Uterus (tissue), 4 donors: Measurements from ENCODE around the gene PRM3. TPM values are rescaled to one million over a fixed set of nuclear protein-coding genes. Genes with fewer than 3 reads are reported as not detected.

Experiments used
- DNase-seq, 2 donors: peaks; one replicate each; pipeline ENCODE4 v3.0.0-alpha.2; 2019 to 2020
- H3K27ac ChIP-seq, 2 donors: fragments of 200-600 bp; sonication (generic); 1 replicate in 1 of 2; 2 replicates in 1 of 2; pipeline ENCODE4 v1.5.1; 2016 to 2018
- H3K27me3 ChIP-seq, 2 donors: fragments of 200-600 bp; sonication (generic); one replicate each; pipeline ENCODE4 v1.5.1; 2018 to 2019; ENCODE audit warnings: control low read depth in 1 of 2
- H3K36me3 ChIP-seq, 2 donors: fragments of 200-600 bp; sonication (generic); one replicate each; pipeline ENCODE4 v1.5.1; 2019; ENCODE audit warnings: control low read depth in 1 of 2
- H3K4me1 ChIP-seq, 2 donors: fragments of 200-600 bp; sonication (generic); one replicate each; pipeline ENCODE4 v1.5.1; 2018 to 2019; ENCODE audit warnings: control low read depth in 1 of 2
- H3K4me3 ChIP-seq, 2 donors: fragments of 200-600 bp; sonication (generic); 1 replicate in 1 of 2; 2 replicates in 1 of 2; pipeline ENCODE4 v1.5.1; 2018 to 2019; ENCODE audit warnings: mild to moderate bottlenecking in 1 of 2
- H3K9me3 ChIP-seq, 2 donors: fragments of 200-600 bp; sonication (generic); one replicate each; pipeline ENCODE4 v1.5.1; 2019; ENCODE audit warnings: control low read depth in 1 of 2
- POLR2A ChIP-seq, 2 donors: fragments of 450-650 bp; IDR thresholded peaks; one replicate each; pipeline ENCODE4 v1.6.1; 2016; ENCODE audit warnings: antibody characterized with exemption in 2 of 2, mild to moderate bottlenecking in 1 of 2, moderate library complexity in 1 of 2
- intact Hi-C: fragments of 100-400 bp; cut with DNase I; formaldehyde crosslinking; loops from one replicate; pipeline ENCODE4 v1.15.1; 2023; ENCODE audit warnings: low total_unique reads
- total RNA-seq, 4 donors: library from RNA; depleted of rRNA in 3 of 4; stranded (reverse); fragments of >200 nt in 3 of 4; gene quantifications; one replicate each; pipeline versions ENCODE4 v1.1.0 to v1.2.4, GENCODE V29; 2014 to 2023
- TF ChIP-seq, protein P1 (sequence below), 4 experiments: fragments of 200-600 bp in 2 of 4; fragments of 450-650 bp in 2 of 4; sonication (generic) in 2 of 4; IDR thresholded peaks; one replicate each; pipeline ENCODE4 v1.5.1; 2016 to 2019; ENCODE audit warnings: antibody characterized with exemption in 4 of 4, mild to moderate bottlenecking in 2 of 4, moderate library complexity in 1 of 4
- donor health status: DM: yes; HTN: yes; CAD: no.

The PRM3 gene
- total RNA-seq, 4 donors from 2014 or later, result not detected

DNA sequence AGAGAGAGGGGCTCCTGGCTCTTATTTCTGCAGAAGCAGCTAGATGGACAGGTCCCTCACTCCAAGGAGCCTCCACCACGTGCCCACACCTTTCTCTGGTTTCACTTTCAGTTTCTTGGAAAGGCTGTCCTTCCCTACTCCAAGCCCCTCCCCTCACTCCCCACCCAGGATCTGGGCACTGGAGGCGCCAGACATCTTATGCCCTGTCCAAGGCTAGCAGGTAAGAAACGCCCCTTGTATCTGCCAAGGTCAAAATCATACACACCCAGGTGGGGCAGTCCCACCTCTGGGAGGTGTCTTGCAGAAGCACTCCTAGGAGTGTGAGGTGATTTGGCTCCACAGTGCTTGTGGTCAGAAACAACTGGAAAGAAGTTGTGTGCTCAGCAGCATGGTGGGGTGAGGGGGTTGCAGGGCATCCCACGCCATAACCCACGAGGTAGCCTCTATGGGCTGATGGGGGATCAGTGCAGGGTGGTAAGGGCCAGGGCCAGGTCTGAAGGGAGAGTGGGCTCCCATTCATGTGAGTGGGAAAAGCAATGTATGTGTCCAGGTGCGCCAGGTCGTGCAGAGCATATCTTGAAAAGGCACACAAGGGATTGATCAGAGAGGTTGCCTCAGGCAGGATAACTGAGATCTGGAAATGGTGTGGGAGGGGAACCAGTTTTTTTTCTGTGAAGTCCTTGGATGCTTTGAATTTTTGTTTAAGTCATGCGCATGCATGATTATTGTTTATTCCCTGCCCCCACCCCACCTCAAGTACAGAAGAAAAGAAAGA is 39.5 kb upstream of the PRM3 start:
- H3K27ac ChIP-seq, result peak overlapping the region; percentile 16 to 43
- no peaks in the 10 kb centered on the region for H3K4me1 ChIP-seq
- no peaks in the 10 kb centered on the region for H3K27me3 ChIP-seq
- H3K9me3 ChIP-seq, result no peaks in the 10 kb centered on the region
- intact Hi-C loops, result no loop called here
- no peak overlapping the region for H3K4me3 ChIP-seq
- DNase-seq, result peak in 1 of 2 donors; percentile 43
- H3K36me3 ChIP-seq, result no peaks in the 10 kb centered on the region
- TF ChIP-seq, protein P1, sequence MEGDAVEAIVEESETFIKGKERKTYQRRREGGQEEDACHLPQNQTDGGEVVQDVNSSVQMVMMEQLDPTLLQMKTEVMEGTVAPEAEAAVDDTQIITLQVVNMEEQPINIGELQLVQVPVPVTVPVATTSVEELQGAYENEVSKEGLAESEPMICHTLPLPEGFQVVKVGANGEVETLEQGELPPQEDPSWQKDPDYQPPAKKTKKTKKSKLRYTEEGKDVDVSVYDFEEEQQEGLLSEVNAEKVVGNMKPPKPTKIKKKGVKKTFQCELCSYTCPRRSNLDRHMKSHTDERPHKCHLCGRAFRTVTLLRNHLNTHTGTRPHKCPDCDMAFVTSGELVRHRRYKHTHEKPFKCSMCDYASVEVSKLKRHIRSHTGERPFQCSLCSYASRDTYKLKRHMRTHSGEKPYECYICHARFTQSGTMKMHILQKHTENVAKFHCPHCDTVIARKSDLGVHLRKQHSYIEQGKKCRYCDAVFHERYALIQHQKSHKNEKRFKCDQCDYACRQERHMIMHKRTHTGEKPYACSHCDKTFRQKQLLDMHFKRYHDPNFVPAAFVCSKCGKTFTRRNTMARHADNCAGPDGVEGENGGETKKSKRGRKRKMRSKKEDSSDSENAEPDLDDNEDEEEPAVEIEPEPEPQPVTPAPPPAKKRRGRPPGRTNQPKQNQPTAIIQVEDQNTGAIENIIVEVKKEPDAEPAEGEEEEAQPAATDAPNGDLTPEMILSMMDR (IDR thresholded peaks at IDR 0.05), result no peak
- TF ChIP-seq POLR2A (IDR thresholded peaks at IDR 0.05), result no peak

DNA sequence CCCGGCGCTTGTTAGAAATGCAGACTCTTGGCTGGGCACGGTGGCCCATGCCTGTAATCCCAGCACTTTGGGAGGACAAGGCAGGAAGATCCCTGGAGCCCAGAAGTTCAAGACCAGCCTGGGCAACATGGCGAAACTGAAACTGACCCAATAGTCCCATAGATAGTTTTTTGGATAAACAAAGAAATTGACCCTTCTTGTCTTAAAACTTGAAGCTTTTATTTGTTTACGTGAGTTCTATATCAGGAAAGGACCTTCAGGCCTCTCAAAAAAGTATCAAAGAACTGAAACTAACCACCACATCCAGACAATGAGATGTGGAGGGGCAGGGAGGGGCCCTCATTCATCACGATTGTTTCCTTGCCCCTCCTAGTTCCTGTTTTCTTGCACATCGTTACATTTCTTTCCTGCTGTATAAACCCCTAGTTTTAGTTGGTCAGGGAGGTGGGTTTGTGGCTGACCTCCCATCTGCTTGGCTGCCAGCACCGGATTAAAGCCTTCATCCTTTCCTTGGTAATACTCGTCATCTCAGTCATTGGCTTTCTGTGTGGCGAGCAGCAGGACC is 37.6 kb upstream of the PRM3 start:
- no peak for DNase-seq
- Histone ChIP-seq H3K36me3 (no peaks in the 10 kb centered on the region), H3K27me3 (no peaks in the 10 kb centered on the region), H3K4me1 (no peaks in the 10 kb centered on the region), H3K27ac (peak overlapping the region in 1 of 2 donors; percentile 18), H3K4me3 (no peak overlapping the region), H3K9me3 (no peaks in the 10 kb centered on the region)
- TF ChIP-seq, protein P1 (IDR thresholded peaks at IDR 0.05), result no peak
- no peak for TF ChIP-seq POLR2A (IDR thresholded peaks at IDR 0.05)
- intact Hi-C loops, result no loop called here

DNA sequence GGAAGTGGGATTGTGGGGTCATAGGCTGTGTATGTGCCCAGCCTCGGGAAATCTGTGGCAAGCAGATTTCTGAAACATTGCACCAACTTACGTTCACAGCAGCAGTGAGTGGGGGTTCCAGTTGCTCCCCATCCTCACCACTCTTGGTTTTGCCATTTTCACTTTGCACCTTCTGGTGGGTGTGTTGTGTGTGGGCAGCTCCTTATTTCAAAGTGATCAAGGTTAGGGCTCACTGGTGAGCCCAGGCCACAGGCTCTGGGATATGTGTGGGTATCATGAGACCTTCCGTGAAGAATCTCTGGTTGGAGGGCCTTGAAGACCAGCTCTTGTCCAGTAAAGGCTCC is 37.2 kb upstream of the PRM3 start:
- H3K27ac ChIP-seq, result peak overlapping the region in 1 of 2 donors; percentile 18
- H3K36me3 ChIP-seq, result no peaks in the 10 kb centered on the region
- H3K9me3 ChIP-seq, result no peaks in the 10 kb centered on the region
- TF ChIP-seq POLR2A (IDR thresholded peaks at IDR 0.05), result no peak
- TF ChIP-seq, protein P1 (IDR thresholded peaks at IDR 0.05), result no peak
- no peak for DNase-seq
- no peaks in the 10 kb centered on the region for H3K27me3 ChIP-seq
- no peak overlapping the region for H3K4me3 ChIP-seq
- intact Hi-C loops, result no loop called here
- H3K4me1 ChIP-seq, result no peaks in the 10 kb centered on the region

DNA sequence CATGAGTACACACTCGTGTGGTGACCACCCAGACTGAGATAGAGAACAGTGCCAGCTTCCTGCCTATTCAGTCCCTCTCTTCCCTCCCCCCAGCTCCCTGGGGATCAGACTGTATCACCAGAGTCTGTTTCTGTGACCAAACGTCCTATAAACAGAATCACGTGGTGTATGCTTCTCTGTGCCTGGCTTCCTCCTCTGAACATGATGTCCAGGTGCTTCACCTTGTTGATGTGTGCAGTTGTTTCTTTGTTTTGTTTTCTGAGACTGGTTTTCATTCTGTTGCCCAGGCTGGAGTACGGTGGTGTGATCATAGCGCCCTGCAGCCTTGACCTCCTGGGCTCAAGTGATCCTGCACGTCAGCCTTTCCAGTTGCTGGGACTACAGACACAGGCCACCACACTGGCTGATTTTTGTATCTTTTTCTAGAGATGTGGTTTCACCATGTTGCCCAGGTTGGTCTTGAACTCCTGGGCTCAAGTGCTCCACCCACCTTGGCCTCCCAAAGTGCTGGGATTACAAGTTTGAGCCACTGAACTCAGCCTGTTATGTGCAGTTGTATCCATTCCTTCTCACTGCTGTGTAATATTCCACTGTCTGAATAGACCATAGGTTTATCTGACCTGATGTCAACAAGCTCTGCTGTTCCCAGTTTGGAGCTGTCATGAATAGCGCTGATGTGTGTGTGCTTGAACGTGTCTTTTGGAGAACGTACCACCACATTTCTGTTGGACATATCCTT is 36.6 kb upstream of the PRM3 start:
- no peaks in the 10 kb centered on the region for H3K36me3 ChIP-seq
- H3K27me3 ChIP-seq, result no peaks in the 10 kb centered on the region
- no peak for TF ChIP-seq POLR2A (IDR thresholded peaks at IDR 0.05)
- TF ChIP-seq, protein P1 (IDR thresholded peaks at IDR 0.05), result no peak
- H3K4me1 ChIP-seq, result no peaks in the 10 kb centered on the region
- no peak for DNase-seq
- H3K4me3 ChIP-seq, result no peak overlapping the region
- intact Hi-C loops, result no loop called here
- H3K9me3 ChIP-seq, result no peaks in the 10 kb centered on the region
- no peak overlapping the region for H3K27ac ChIP-seq
